Uterus (tissue), 2 donors: ENCODE measurements around the gene FCER1G.

Experiments
- CTCF ChIP-seq, 4 experiments: fragments of 200-600 bp in 2 of 4; fragments of 450-650 bp in 2 of 4; sonication (generic) in 2 of 4; IDR thresholded peaks; one replicate each; pipeline ENCODE4 v1.5.1; 2016 to 2019; ENCODE audit warnings: antibody characterized with exemption in 4 of 4, mild to moderate bottlenecking in 2 of 4, moderate library complexity in 1 of 4
- POLR2A ChIP-seq, 2 donors: fragments of 450-650 bp; IDR thresholded peaks; one replicate each; pipeline ENCODE4 v1.6.1; 2016; ENCODE audit warnings: antibody characterized with exemption in 2 of 2, mild to moderate bottlenecking in 1 of 2, moderate library complexity in 1 of 2

GRCh38 chr1:161251579-161251978 is 36.5 kb downstream of the FCER1G start:
- TF ChIP-seq CTCF (IDR thresholded peaks at IDR 0.05) (no peak), POLR2A (IDR thresholded peaks at IDR 0.05) (no peak)
